HepG2 (cell line): Measurements from ENCODE around the gene ETV2. TPM values are rescaled to one million over a fixed set of nuclear protein-coding genes. Genes with fewer than 3 reads are reported as not detected.
A peak's percentile ranks its signal among the peaks of the same experiment; 100 is the strongest.

Experiments used
- ATAC-seq: fragments of 200-7000 bp; cut with Tn5 transposase; 3 replicates; pipeline ENCODE4 v1.9.1; 2020; ENCODE audit warnings: mild to moderate bottlenecking, moderate library complexity
- BruUV-seq: library from RNA; stranded (reverse); fragments of 400-500 nt; replicated peaks from 2 replicates; lab custom pipeline; 2021; lab: Mats Ljungman, UMichigan
- CTCF ChIA-PET: fragments of 300-600 bp; formaldehyde crosslinking; extraction: SDS; loops from one replicate; lab custom pipeline; 2021; ENCODE audit warnings: low total read pairs, inconsistent platforms, low intra/inter-chr PET ratio; lab: Yijun Ruan, JAX
- POLR2A ChIA-PET: fragments of 350-600 bp; sonication (Branson Sonifier 250); formaldehyde crosslinking; loops from one replicate; lab custom pipeline; 2020; ENCODE audit warnings: antibody characterized with exemption, inconsistent platforms; lab: Yijun Ruan, JAX
- DNase-seq: peaks from one replicate; pipeline ENCODE4 v3.0.0-alpha.2; 2015; ENCODE audit warnings: low spot score
- FAIRE-seq: peaks from 3 replicates; lab custom pipeline; 2011; peaks lifted over from hg19 to GRCh38; lab: Jason Lieb, UNC
- H2AFZ ChIP-seq: one replicate; pipeline ENCODE4 v1.6.1; 2011; ENCODE audit warnings: low read length, inconsistent platforms
- H3K27ac ChIP-seq: fragments of 300-600 bp; 3 replicates; pipeline ENCODE4 v1.8.0; 2011; ENCODE audit warnings: mixed run types, mild to moderate bottlenecking, mixed read lengths, low read length, inconsistent platforms; ENCODE audit not compliant: insufficient read depth; ENCODE audit errors: extremely low read length
- H3K27me3 ChIP-seq, 2 experiments: fragments of 200-600 bp in 1 of 2; 2 replicates in 1 of 2; 3 replicates in 1 of 2; pipeline versions ENCODE4 v1.6.0 to v1.8.0; 2011; ENCODE audit warnings: low read length in 2 of 2, mild to moderate bottlenecking in 2 of 2, moderate library complexity in 2 of 2, inconsistent platforms in 1 of 2; ENCODE audit not compliant: insufficient read depth in 2 of 2, control insufficient read depth in 1 of 2
- H3K36me3 ChIP-seq, 2 experiments: fragments of 200-600 bp in 1 of 2; replicated peaks in 1 of 2; 2 replicates in 1 of 2; 3 replicates in 1 of 2; pipeline versions ENCODE4 v1.5.1 to v1.8.0; 2011; ENCODE audit warnings: low read length in 2 of 2, inconsistent platforms in 1 of 2; ENCODE audit not compliant: insufficient read depth in 2 of 2, control insufficient read depth in 1 of 2
- H3K4me1 ChIP-seq: 2 replicates; pipeline ENCODE4 v1.5.1; 2012; ENCODE audit warnings: low read length, inconsistent platforms; ENCODE audit not compliant: insufficient read depth
- H3K4me2 ChIP-seq: 2 replicates; pipeline ENCODE4 v1.6.0; 2011; ENCODE audit warnings: low read depth, low read length, inconsistent platforms
- H3K4me3 ChIP-seq, 3 experiments: fragments of 200-600 bp in 1 of 3; sonication (generic), shearing (Covaris generic) in 1 of 3; replicated peaks in 1 of 3; 2 replicates each; pipeline ENCODE4 v1.5.1; 2011 to 2016; ENCODE audit warnings: low read length in 3 of 3, inconsistent platforms in 2 of 3, low read depth in 2 of 3, mild to moderate bottlenecking in 2 of 3, control low read depth in 1 of 3, mixed read lengths in 1 of 3; ENCODE audit not compliant: insufficient read depth in 1 of 3
- H3K79me2 ChIP-seq: one replicate; pipeline ENCODE4 v1.6.1; 2011; ENCODE audit warnings: low read length, inconsistent platforms; ENCODE audit not compliant: insufficient read depth
- H3K9ac ChIP-seq: 2 replicates; pipeline ENCODE4 v1.6.0; 2011; ENCODE audit warnings: mild to moderate bottlenecking, low read depth, low read length, inconsistent platforms; ENCODE audit not compliant: insufficient read depth
- H3K9me3 ChIP-seq: 2 replicates; pipeline ENCODE4 v1.5.1; 2012; ENCODE audit warnings: mild to moderate bottlenecking, low read length
- H4K20me1 ChIP-seq: 2 replicates; pipeline ENCODE4 v1.6.0; 2011; ENCODE audit warnings: inconsistent platforms, mild to moderate bottlenecking, low read length, moderate library complexity; ENCODE audit not compliant: insufficient read depth
- ELF1 ChIP-seq: sonication (generic); formaldehyde crosslinking; IDR thresholded peaks from 2 replicates; pipeline ENCODE4 v1.4.0; 2020; ENCODE audit warnings: missing genetic modification reagents
- ERF ChIP-seq: IDR thresholded peaks from 2 replicates; pipeline ENCODE4 v1.6.1; 2018; ENCODE audit warnings: missing biosample characterization, missing genetic modification reagents
- GABPB1 ChIP-seq: IDR thresholded peaks from 2 replicates; pipeline ENCODE4 v1.6.1; 2016; ENCODE audit warnings: mild to moderate bottlenecking, missing genetic modification reagents, moderate library complexity, missing compliant biosample characterization
- GATA4 ChIP-seq: sonication (generic); IDR thresholded peaks from 2 replicates; pipeline ENCODE4 v1.6.1; 2016; ENCODE audit warnings: antibody characterized with exemption, low read depth, borderline replicate concordance
- IRF1 ChIP-seq: sonication (generic); formaldehyde crosslinking; IDR thresholded peaks from 2 replicates; pipeline ENCODE4 v1.4.0; 2020; ENCODE audit warnings: low read depth, mild to moderate bottlenecking, missing genetic modification reagents
- KAT7 ChIP-seq: IDR thresholded peaks from 2 replicates; pipeline ENCODE4 v1.6.1; 2018; ENCODE audit warnings: borderline replicate concordance, missing compliant biosample characterization
- MIXL1 ChIP-seq: IDR thresholded peaks from 2 replicates; pipeline ENCODE4 v1.6.1; 2016
- MYC ChIP-seq: sonication (generic); formaldehyde crosslinking; IDR thresholded peaks from 2 replicates; pipeline ENCODE4 v1.9.0; 2021; ENCODE audit warnings: missing genetic modification reagents, borderline replicate concordance
- SAP130 ChIP-seq: IDR thresholded peaks from 2 replicates; pipeline ENCODE4 v1.6.1; 2016; ENCODE audit warnings: low read depth
- SIN3A ChIP-seq: IDR thresholded peaks from 2 replicates; pipeline ENCODE4 v1.6.1; 2011; ENCODE audit warnings: low read depth, mild to moderate bottlenecking, control low read depth, low read length, borderline replicate concordance
- SNAI1 ChIP-seq: sonication (generic); formaldehyde crosslinking; IDR thresholded peaks from 2 replicates; pipeline ENCODE4 v1.5.0; 2020; ENCODE audit warnings: mild to moderate bottlenecking, missing genetic modification reagents, borderline replicate concordance
- SNAPC2 ChIP-seq: sonication (generic); formaldehyde crosslinking; IDR thresholded peaks from 2 replicates; pipeline ENCODE4 v1.8.1; 2022; ENCODE audit warnings: mild to moderate bottlenecking, missing genetic modification reagents
- SP1 ChIP-seq, 2 experiments: fragments of 450-650 bp in 1 of 2; sonication (generic) in 1 of 2; formaldehyde crosslinking in 1 of 2; IDR thresholded peaks; 2 replicates each; pipeline versions ENCODE4 v1.4.0 to v1.6.1; 2016 to 2020; ENCODE audit warnings: missing genetic modification reagents in 1 of 2
- TBL1XR1 ChIP-seq: fragments of 150-350 bp; IDR thresholded peaks from 2 replicates; pipeline ENCODE4 v1.6.1; 2014; ENCODE audit warnings: borderline replicate concordance, low read length; ENCODE audit not compliant: partially characterized antibody
- ZBTB37 ChIP-seq: sonication (generic); formaldehyde crosslinking; IDR thresholded peaks from 2 replicates; pipeline ENCODE4 v1.4.0; 2020; ENCODE audit warnings: mild to moderate bottlenecking, missing genetic modification reagents
- ZBTB42 ChIP-seq: sonication (generic); formaldehyde crosslinking; IDR thresholded peaks from 2 replicates; pipeline ENCODE4 v1.5.0; 2020; ENCODE audit warnings: mild to moderate bottlenecking, missing genetic modification reagents
- ZMYM4 ChIP-seq: sonication (generic); formaldehyde crosslinking; IDR thresholded peaks from 2 replicates; pipeline ENCODE4 v1.8.1; 2023; ENCODE audit warnings: mild to moderate bottlenecking, missing genetic modification reagents
- ZNF235 ChIP-seq: sonication (generic); formaldehyde crosslinking; IDR thresholded peaks from 2 replicates; pipeline ENCODE4 v1.8.1; 2023; ENCODE audit warnings: mild to moderate bottlenecking, missing genetic modification reagents, borderline replicate concordance
- ZNF501 ChIP-seq: sonication (generic); formaldehyde crosslinking; IDR thresholded peaks from 2 replicates; pipeline ENCODE4 v1.5.1; 2020; ENCODE audit warnings: mild to moderate bottlenecking, moderate library complexity, missing genetic modification reagents
- WGBS: methylation state at CpG from one replicate; pipeline ENCODE4 v1.1.6; 2017; ENCODE audit warnings: low lambda C conversion rate; 5-methylcytosine and 5-hydroxymethylcytosine counted together
- in situ Hi-C: cut with HindIII; loops from 2 replicates; pipeline ENCODE4 v1.10.0; 2017; ENCODE audit warnings: low pct_unique_long_range_greater_than_20kb; ENCODE audit not compliant: extremely low pct_ligation_motif_present
- intact Hi-C: fragments of 100-400 bp; cut with micrococcal nuclease; formaldehyde crosslinking; loops from one replicate; pipeline ENCODE4 v1.10.0; 2022; ENCODE audit not compliant: unreplicated experiment
- polyA plus RNA-seq, 8 experiments: library from polyadenylated mRNA; depleted of rRNA in 3 of 8; stranded (reverse) in 7 of 8; unstranded in 1 of 8; fragments of >200 nt; fragmentation: Illumina TruSeq in 4 of 8; extraction: Trizol in 4 of 8; gene quantifications; 2 replicates each; pipeline versions ENCODE4 v1.2.1 to v1.2.3, GENCODE V29; 2011 to 2016; ENCODE audit warnings: low read depth in 4 of 8, missing spikeins in 1 of 8, mixed read lengths in 1 of 8; ENCODE audit not compliant: insufficient read depth in 1 of 8
- total RNA-seq, 5 experiments: library from RNA; depleted of rRNA; stranded (reverse); fragments of >200 nt; fragmentation: Illumina TruSeq; extraction: Trizol; gene quantifications; 2 replicates each; pipeline ENCODE4 v1.2.3, GENCODE V29; 2016; ENCODE audit warnings: low read depth in 1 of 5
- TF ChIP-seq, protein P1 (sequence below): sonication (generic); formaldehyde crosslinking; IDR thresholded peaks from 2 replicates; pipeline ENCODE4 v1.4.0; 2020; ENCODE audit warnings: missing genetic modification reagents, borderline replicate concordance

The ETV2 gene
- total and polyA plus RNA-seq, 2 of the 13 experiments (the other 11 are each of a cell fraction or from before 2014, with no cell fraction given) = 0.07 to 0.20 TPM

DNA sequence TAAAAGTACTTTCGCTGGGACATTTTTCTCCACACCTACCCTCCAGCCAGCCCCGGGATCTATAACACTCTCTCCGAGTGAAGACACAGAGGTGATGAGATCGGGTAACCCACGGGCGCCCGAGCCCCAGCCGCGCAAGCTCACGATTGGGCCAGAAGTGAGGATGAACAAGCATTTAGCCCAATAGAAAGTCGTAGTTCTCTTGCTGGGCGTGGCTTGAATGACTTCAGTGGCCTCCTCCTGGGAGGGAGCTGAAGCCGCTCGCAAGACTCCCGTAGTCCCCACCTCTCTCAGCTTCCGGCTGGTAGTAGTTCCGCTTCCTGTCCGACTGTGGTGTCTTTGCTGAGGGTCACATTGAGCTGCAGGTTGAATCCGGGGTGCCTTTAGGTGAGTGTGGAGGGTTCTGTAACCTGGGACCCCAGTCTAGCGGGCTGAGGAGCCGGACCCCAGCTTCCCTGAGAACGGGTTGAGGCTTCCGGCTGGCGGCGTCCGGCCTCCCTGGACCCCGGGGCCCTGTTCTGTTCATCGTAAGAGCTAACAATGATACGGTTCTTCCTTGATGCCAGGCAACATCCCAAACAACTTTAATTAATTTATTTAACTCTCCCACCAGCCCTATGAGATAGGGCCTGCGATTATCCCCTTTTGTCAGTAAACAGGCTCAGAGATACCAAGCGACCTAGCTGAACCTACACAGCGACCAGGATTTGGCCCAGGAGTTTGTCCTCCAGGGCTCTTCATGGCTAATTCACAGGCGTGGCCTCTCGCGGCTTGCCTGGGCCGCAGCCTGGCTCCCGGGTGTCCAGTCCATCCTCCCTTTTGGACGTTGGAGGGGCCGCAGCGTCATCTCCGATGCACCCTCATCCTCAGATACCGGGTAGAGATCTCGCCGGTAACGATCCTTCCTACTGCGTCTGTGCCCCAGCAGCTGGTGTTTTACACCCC is 6.7 kb downstream of the ETV2 start, which contains the start of gene COX6B1:
COX6B1 (plus strand) TSS at position 307 of the 945 bp plus-strand sequence. CDS start 2,921 bp downstream, outside the sequence.
- no peaks in the 10 kb centered on the region for H3K9me3 ChIP-seq
- no peaks in the 10 kb centered on the region; a peak in 1 of 5 replicates for H3K27me3 ChIP-seq
- TSS peak; percentile 91 for BruUV-seq
- peak; percentile 70 for ATAC-seq
- peak; percentile 97 for DNase-seq
- H3K36me3 ChIP-seq = peaks cover 6 to 14% of the 10 kb centered on the region in 2 experiments; a peak in 3 of 5 replicates
- peak within 1 kb of the TSS; percentile 92 to 93 (median 93) for H3K4me3 ChIP-seq
- H3K4me1 ChIP-seq = peaks cover 51% of the 10 kb centered on the region
- H3K9ac ChIP-seq = peak within 1 kb of the TSS; percentile 91
- H3K4me2 ChIP-seq = peak within 1 kb of the TSS; percentile 85
- ChIA-PET POLR2A (interaction anchor here (0.8 to 1.8 kb wide), 14 partner anchors 10 to 138 kb away, joined by 3 to 38 read pairs (median 5); partner anchors contain the start of genes HAUS5, LIN37, PSENEN and RBM42), CTCF (no interaction called here)
- intact Hi-C loops = loop anchor here (1.0 to 10.0 kb wide), 2 partner anchors 13 to 93 kb away; no protein-coding TSS in a partner anchor
- in situ Hi-C loops = no loop called here
- WGBS = 2% methylated on average over 33 of the region's 46 CpGs
- FAIRE-seq = peak; percentile 97
- H2AFZ ChIP-seq = no peak within 1 kb of the TSS
- H3K27ac ChIP-seq = peak within 1 kb of the TSS; percentile 74
- H3K79me2 ChIP-seq = peaks cover 21% of the 10 kb centered on the region
- H4K20me1 ChIP-seq = no peaks in the 10 kb centered on the region
- peak; percentile 31; the same call in 1 of the 2 replicates for TF ChIP-seq ERF (CRISPR knock-in tag)
- no peak for TF ChIP-seq ZBTB37
- 0 out of 2 replicates have a peak, but pooled peaks have one; percentile 26 for TF ChIP-seq ZMYM4 (CRISPR knock-in tag)
- peak; percentile 86 for TF ChIP-seq ELF1 (CRISPR knock-in tag)
- no peak for TF ChIP-seq IRF1 (CRISPR knock-in tag)
- peak; percentile 18 for TF ChIP-seq TBL1XR1
- TF ChIP-seq MIXL1 = 0 out of 2 replicates have a peak, but pooled peaks have one; percentile 13
- no peak for TF ChIP-seq ZBTB42 (CRISPR knock-in tag)
- no peak for TF ChIP-seq SP1 (IDR thresholded peaks at IDR 0.05)
- TF ChIP-seq SP1 (CRISPR knock-in tag; IDR thresholded peaks at IDR 0.05) = peak; percentile 92
- TF ChIP-seq KAT7 = peak; percentile 45; the same call in 1 of the 2 replicates
- no peak for TF ChIP-seq MYC (CRISPR knock-in tag)
- TF ChIP-seq, protein P1, sequence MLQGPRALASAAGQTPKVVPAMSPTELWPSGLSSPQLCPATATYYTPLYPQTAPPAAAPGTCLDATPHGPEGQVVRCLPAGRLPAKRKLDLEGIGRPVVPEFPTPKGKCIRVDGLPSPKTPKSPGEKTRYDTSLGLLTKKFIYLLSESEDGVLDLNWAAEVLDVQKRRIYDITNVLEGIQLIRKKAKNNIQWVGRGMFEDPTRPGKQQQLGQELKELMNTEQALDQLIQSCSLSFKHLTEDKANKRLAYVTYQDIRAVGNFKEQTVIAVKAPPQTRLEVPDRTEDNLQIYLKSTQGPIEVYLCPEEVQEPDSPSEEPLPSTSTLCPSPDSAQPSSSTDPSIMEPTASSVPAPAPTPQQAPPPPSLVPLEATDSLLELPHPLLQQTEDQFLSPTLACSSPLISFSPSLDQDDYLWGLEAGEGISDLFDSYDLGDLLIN = 0 out of 2 replicates have a peak, but pooled peaks have one; percentile 10
- TF ChIP-seq ZNF501 (CRISPR knock-in tag) = 0 out of 2 replicates have a peak, but pooled peaks have one; percentile 27
- TF ChIP-seq GATA4 = peak; percentile 51; the same call in 1 of the 2 replicates
- TF ChIP-seq GABPB1 = peak; percentile 92
- no peak for TF ChIP-seq SNAI1 (CRISPR knock-in tag)
- TF ChIP-seq ZNF235 (CRISPR knock-in tag) = no peak
- TF ChIP-seq SIN3A = peak; percentile 83
- TF ChIP-seq SAP130 (CRISPR knock-in tag) = peak; percentile 93
- no peak for TF ChIP-seq SNAPC2
